Transverse colon (tissue), 4 donors: ENCODE results near the gene BCL11B. TPM values are rescaled to one million over a fixed set of nuclear protein-coding genes. Genes with fewer than 3 reads are reported as not detected.

ENCODE experiments used
- DNase-seq: peaks from one replicate; pipeline ENCODE4 v3.0.0-alpha.2; 2019
- H3K27ac ChIP-seq, 4 donors: fragments of 200-600 bp; sonication (generic); 2 replicates each; pipeline ENCODE4 v1.5.1; 2016 to 2018; ENCODE audit warnings: inconsistent platforms in 4 of 4
- H3K27me3 ChIP-seq: fragments of 200-600 bp; sonication (generic); 2 replicates; pipeline ENCODE4 v1.5.1; 2017; ENCODE audit warnings: inconsistent platforms
- H3K36me3 ChIP-seq, 4 donors: fragments of 200-600 bp; sonication (generic); 2 replicates each; pipeline ENCODE4 v1.5.1; 2017 to 2019; ENCODE audit warnings: inconsistent platforms in 4 of 4
- H3K4me1 ChIP-seq, 4 donors: fragments of 200-600 bp; sonication (generic); 2 replicates each; pipeline ENCODE4 v1.5.1; 2017 to 2020; ENCODE audit warnings: inconsistent platforms in 4 of 4
- H3K4me3 ChIP-seq, 4 donors: fragments of 200-600 bp; sonication (generic); 1 replicate in 1 of 4; 2 replicates in 3 of 4; pipeline versions ENCODE4 v1.5.1 to v1.6.1; 2017 to 2019; ENCODE audit warnings: inconsistent platforms in 4 of 4
- H3K9me3 ChIP-seq, 2 donors: fragments of 200-600 bp; sonication (generic); 2 replicates each; pipeline ENCODE4 v1.5.1; 2017 to 2019; ENCODE audit warnings: inconsistent platforms in 2 of 2
- CTCF ChIP-seq, 5 experiments: fragments of 200-600 bp in 3 of 5; fragments of 450-650 bp in 2 of 5; sonication (generic) in 3 of 5; IDR thresholded peaks; 1 replicate in 2 of 5; 2 replicates in 3 of 5; pipeline ENCODE4 v1.5.1; 2016 to 2017; ENCODE audit warnings: antibody characterized with exemption in 5 of 5, inconsistent platforms in 3 of 5, mild to moderate bottlenecking in 2 of 5, moderate library complexity in 1 of 5
- EP300 ChIP-seq: sonication (generic); formaldehyde crosslinking; IDR thresholded peaks from one replicate; pipeline ENCODE4 v1.6.1; 2017; ENCODE audit warnings: antibody characterized with exemption, low read depth
- POLR2A ChIP-seq: fragments of 450-650 bp; IDR thresholded peaks from one replicate; pipeline ENCODE4 v1.6.1; 2016; ENCODE audit warnings: antibody characterized with exemption, mild to moderate bottlenecking, moderate library complexity
- POLR2AphosphoS5 ChIP-seq, 3 donors: sonication (generic); formaldehyde crosslinking; IDR thresholded peaks; one replicate each; pipeline ENCODE4 v1.6.1; 2016; ENCODE audit warnings: antibody characterized with exemption in 3 of 3
- WGBS, 2 donors: methylation state at CpG; one replicate each; pipeline ENCODE4 v1.1.5; 2018; ENCODE audit warnings: low coverage in 1 of 2; 5-methylcytosine and 5-hydroxymethylcytosine counted together
- in situ Hi-C, 4 donors: fragments of 200-750 bp; cut with MboI; loops; one replicate each; pipeline versions ENCODE4 v1.15.0 to v1.15.1; 2017; ENCODE audit warnings: low sequenced_read_pairs in 3 of 4, low pct_ligation_motif_present in 1 of 4, low pct_unique_long_range_greater_than_20kb in 1 of 4
- intact Hi-C: fragments of 100-400 bp; cut with DNase I; formaldehyde crosslinking; loops from one replicate; pipeline ENCODE4 v1.15.1; 2023; ENCODE audit warnings: low total_unique reads
- total RNA-seq, 4 donors: library from RNA; depleted of rRNA; stranded (reverse); fragments of >200 nt; gene quantifications; one replicate each; pipeline ENCODE4 v1.1.0, GENCODE V29; 2016

BCL11B gene
- total RNA-seq, 4 donors from 2014 or later, result 0.37 to 4.8 (median 3.7) TPM

- in situ Hi-C loops (no loop called here), intact Hi-C loops (no loop called here)
- H3K27me3 ChIP-seq, result peaks cover 37% of the 10 kb centered on the region
- DNase-seq, result no peak
- 33% methylated on average over 69 of the region's 83 CpGs; no CpG with 5 or more reads in 1 of the 2 donors for WGBS, 2 donors
- peak overlapping the region; percentile 13 to 46 (median 26) for H3K27ac ChIP-seq
- no peaks in the 10 kb centered on the region for H3K36me3 ChIP-seq
- no peaks in the 10 kb centered on the region for H3K9me3 ChIP-seq
- peaks cover 0 to 13% (median 8%) of the 10 kb centered on the region in 4 donors for H3K4me1 ChIP-seq
- peak overlapping the region in 1 of 4 donors; percentile 28 for H3K4me3 ChIP-seq
- TF ChIP-seq CTCF (IDR thresholded peaks at IDR 0.05) (no peak), EP300 (no peak), POLR2A (no peak), POLR2AphosphoS5 (IDR thresholded peaks at IDR 0.05) (no peak)
Measured at GRCh38 chr14:99245564-99246511, 26.2 kb downstream of the BCL11B start.

GRCh38 chr14:99244941-99245563 lies 26.9 kb downstream of the BCL11B start:
- Histone ChIP-seq H3K9me3 (no peaks in the 10 kb centered on the region), H3K4me1 (peaks cover 0 to 15% (median 13%) of the 10 kb centered on the region in 4 donors), H3K36me3 (no peaks in the 10 kb centered on the region), H3K27ac (peak overlapping the region; percentile 13 to 46 (median 26)), H3K4me3 (no peak overlapping the region), H3K27me3 (peaks cover 37% of the 10 kb centered on the region)
- TF ChIP-seq POLR2A (no peak), EP300 (no peak), CTCF (IDR thresholded peaks at IDR 0.05) (no peak), POLR2AphosphoS5 (IDR thresholded peaks at IDR 0.05) (no peak)
- no peak for DNase-seq
- 62 to 68% methylated on average over 4 to 10 of the region's 15 CpGs for WGBS, 2 donors
- in situ Hi-C loops, result no loop called here
- intact Hi-C loops, result no loop called here

GRCh38 chr14:99244367-99244901 lies 27.6 kb downstream of the BCL11B start:
- H3K9me3 ChIP-seq, result no peaks in the 10 kb centered on the region
- WGBS, 2 donors, result 79 to 85% methylated on average over 16 of the region's 16 CpGs
- no peak for TF ChIP-seq EP300
- no peak for TF ChIP-seq CTCF (IDR thresholded peaks at IDR 0.05)
- no peak for TF ChIP-seq POLR2AphosphoS5 (IDR thresholded peaks at IDR 0.05)
- no peak for TF ChIP-seq POLR2A
- H3K4me1 ChIP-seq, result peaks cover 0 to 19% (median 15%) of the 10 kb centered on the region in 4 donors
- in situ Hi-C loops (no loop called here), intact Hi-C loops (no loop called here)
- H3K4me3 ChIP-seq, result no peak overlapping the region
- H3K27ac ChIP-seq, result peak overlapping the region in 3 of 4 donors; percentile 17 to 30 (median 22)
- H3K36me3 ChIP-seq, result no peaks in the 10 kb centered on the region
- H3K27me3 ChIP-seq, result peaks cover 37% of the 10 kb centered on the region
- no peak for DNase-seq
